ENCODE data around the gene ISOC2. TPM values are rescaled to one million over a fixed set of nuclear protein-coding genes. Genes with fewer than 3 reads are reported as not detected.

Gene ISOC2
- total and polyA plus RNA-seq, 9 of the 15 experiments (the other 6 are each of a cell fraction or from before 2014, with no cell fraction given): 1.2 to 229 (median 58.3) TPM

DNA sequence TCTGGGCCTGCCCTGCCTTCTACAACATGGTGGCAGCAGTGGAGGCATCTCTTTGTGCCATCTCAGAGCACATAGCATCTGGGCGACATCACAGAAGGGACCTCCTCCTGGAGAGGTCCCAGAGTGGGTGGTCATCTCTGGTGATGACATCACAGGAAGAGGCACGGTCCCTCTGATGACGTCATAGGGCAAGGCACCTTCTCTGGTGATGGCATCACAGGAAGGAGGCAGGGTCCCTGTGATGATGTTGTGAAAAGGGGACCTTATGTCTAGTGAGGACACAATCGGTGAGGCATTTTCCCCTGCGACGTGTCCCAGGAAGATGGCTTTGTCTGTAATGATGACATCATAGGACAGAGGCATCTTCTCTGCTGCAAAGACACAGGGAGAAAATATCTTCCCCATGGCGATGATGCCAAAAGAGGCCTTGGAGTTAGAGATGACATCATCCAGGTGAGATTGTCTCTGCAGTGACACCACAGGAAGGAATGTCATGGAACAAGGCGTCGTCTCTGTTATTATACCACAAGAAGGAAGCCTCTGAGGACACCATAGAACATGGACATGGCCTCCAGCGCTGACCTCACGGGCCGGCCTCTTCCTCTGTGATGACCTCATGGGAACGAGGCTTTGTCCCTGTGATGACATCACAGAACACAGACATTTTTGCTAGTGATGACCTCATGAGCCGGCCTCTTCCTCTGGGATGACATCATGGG, 29.0 kb downstream of the ISOC2 start (continued):
- TF ChIP-seq RREB1 (CRISPR knock-in tag; IDR thresholded peaks at IDR 0.05) (no peak), L3MBTL2 (IDR thresholded peaks at IDR 0.05) (no peak), ATF2 (CRISPR knock-in tag; IDR thresholded peaks at IDR 0.05) (peak; percentile 93), RBM39 (optimal IDR thresholded peaks at IDR 0.05; ENCODE audit: low read depth, low read length) (no peak), ZNF395 (CRISPR knock-in tag; IDR thresholded peaks at IDR 0.05) (no peak), E2F5 (CRISPR knock-in tag; IDR thresholded peaks at IDR 0.05) (no peak), JUND (IDR thresholded peaks at IDR 0.05; ENCODE audit: borderline replicate concordance, low read depth, low read length) (peak; percentile 65; the same call in 1 of the 2 replicates), JUND (tag; IDR thresholded peaks at IDR 0.05; ENCODE audit: borderline replicate concordance, low read depth, low read length) (peak; percentile 61; the same call in 2 of the 3 replicates), NCOA1 (IDR thresholded peaks at IDR 0.05; ENCODE audit: low read depth) (peak; percentile 75), STAT5A (IDR thresholded peaks at IDR 0.05; ENCODE audit: borderline replicate concordance, low read length) (no peak), ZNF184 (CRISPR knock-in tag; IDR thresholded peaks at IDR 0.05) (no peak), PTBP1 (IDR thresholded peaks at IDR 0.05; ENCODE audit: low read depth, low read length) (no peak), RBM34 (IDR thresholded peaks at IDR 0.05; ENCODE audit: borderline replicate concordance, insufficient read depth, low read length) (no peak), TGIF2 (CRISPR knock-in tag; IDR thresholded peaks at IDR 0.05) (no peak), ZNF436 (CRISPR knock-in tag; IDR thresholded peaks at IDR 0.05) (no peak), NFYB (IDR thresholded peaks at IDR 0.05; ENCODE audit: extremely low read depth, insufficient read length) (no peak)
- TF ChIP-seq, protein P1, sequence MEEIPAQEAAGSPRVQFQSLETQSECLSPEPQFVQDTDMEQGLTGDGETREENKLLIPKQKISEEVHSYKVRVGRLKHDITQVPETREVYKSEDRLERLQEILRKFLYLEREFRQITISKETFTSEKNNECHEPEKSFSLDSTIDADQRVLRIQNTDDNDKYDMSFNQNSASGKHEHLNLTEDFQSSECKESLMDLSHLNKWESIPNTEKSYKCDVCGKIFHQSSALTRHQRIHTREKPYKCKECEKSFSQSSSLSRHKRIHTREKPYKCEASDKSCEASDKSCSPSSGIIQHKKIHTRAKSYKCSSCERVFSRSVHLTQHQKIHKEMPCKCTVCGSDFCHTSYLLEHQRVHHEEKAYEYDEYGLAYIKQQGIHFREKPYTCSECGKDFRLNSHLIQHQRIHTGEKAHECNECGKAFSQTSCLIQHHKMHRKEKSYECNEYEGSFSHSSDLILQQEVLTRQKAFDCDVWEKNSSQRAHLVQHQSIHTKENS (CRISPR knock-in tag; IDR thresholded peaks at IDR 0.05): no peak
